Suppressor macrophage treated with lipopolysaccharide for 1 hour (primary cell): ENCODE measurements around the gene RBM44.
"Not testable (repeated sequence)": the region's sequence is repeated elsewhere in the genome, so short reads cannot be mapped to it uniquely, and the experiment has no call there.

Experiments
- DNase-seq, 3 donors: peaks; one replicate each; pipeline ENCODE4 v3.0.0-alpha.2; 2020 to 2022

Gene RBM44, protein sequence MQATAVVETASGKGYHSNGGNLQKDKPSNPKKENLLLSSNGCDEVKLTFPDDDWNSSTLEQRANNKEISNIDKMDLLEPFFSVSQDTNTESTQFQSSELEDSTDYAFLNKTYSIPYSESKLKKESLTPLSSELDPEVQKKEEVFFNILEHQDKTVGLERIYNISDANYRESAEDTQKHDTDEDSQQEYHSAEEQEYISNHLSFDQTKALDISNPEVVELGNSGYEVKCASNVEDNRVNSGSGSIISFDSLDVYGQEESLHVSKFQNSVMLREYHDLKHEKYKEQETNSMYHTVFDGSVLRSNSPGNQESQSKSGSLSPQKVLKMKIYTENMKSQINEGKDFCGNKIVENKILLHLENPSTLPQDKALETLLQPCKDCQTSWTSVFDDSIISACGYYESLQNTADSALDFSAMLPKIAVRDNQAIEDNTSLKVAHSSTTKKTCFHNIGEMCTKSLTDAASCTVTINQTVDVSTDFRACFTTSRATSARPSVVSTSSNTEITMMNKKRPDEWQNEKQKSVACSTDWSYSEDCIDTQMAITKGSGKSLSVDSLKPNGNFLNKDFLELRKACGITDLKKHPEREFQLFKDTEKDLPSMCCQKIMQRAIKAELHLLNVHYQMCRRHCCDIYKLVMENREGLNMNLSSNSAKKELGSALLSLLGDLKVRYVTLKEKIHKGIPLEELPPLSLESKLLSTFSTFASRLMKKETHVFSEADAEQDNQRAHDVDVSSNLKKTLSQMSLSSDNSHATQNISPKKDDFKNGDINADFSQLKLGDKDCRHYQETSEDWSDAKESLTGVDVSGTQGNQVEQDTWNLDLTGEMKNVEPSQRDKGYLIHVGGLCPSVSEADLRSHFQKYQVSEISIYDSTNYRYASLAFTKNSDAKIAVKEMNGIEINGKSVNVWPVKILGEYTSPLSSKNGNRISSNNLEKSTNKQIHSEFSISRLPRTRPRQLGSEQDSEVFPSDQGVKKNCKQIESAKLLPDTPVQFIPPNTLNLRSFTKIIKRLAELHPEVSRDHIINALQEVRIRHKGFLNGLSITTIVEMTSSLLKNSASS

DNA sequence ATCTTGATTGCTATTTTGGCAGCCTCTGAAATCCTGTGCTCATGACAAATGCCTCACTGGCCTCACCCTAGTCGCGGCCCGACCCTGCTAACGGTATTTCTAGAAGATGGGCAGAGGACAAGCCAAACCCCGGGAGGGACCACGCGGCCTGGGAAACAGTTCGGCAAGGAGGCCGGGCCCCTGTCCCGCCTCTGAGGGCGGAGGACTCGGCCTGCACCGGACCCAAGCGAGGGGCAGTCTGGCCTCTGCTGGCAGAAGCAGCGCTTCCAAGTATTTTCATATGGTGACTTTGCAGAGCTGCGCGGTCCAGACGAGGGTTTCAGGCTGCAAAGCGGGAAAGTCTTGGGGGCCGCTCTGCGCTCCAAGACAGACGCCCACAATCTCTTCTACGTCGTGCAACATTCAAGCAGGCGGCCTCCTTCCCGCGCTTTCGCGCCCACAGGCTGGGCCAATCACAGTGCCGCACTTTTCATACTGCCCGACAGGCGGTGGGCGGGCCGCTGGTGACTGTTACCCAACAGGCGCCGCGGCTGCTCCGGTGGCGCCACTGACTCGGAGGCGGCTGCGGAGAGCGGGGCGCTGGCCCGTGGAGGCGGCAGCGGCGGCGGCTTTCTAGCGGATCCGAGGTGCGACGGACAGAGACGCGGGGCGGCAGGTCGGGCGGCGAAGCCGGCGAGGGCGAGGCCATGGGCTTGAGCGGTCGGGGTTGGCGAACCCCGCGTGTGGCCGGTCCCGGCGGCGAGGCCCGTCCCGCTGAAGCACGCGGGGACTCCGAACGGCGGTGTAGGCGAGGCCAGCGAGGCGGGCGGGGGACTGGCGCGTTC lies at the start of gene RBM44:
Gene RBM44 (plus strand): TSS at position 544 of the 824 bp plus-strand sequence. CDS start 14,831 bp downstream, outside the sequence.
- no peak for DNase-seq

DNA sequence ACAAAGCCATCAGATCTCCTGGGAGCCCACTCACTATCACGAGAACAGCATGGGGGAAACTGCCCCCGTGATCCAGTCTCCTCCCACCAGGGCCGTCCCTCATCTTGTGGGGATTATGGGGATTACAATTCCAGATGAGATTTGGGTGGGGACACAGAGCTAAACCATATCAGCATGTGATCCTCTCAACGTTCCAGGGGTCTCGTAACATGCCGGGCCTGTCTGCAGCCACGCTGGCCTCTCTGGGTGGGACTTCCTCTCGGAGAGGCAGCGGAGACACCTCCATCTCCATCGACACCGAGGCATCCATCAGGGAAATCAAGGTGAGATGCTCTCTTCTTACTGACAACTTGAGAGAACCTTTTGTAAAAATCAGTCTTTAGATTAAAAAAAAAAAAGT lies 49.6 kb upstream of the RBM44 start:
- no peak for DNase-seq

DNA sequence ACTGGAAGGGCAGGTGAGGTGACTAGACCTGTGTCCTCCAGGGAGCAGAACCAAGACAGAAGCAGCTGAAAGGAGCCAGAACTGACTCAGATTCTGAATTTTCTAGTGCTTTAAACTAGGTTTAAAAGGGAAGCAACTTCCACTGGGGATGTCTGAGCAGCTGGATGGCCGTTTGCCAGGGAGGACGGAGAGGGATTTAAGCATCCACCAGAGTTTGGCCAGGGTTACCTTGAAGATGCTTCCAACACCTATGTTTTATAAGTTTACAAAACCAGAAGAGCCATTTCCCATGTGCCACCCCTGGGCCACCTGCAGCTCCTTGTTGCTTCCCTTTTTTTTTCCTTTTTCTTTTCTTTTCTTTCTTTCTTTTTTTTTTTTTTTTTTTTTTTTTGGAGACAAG lies 48.6 kb upstream of the RBM44 start:
- DNase-seq = no peak

DNA sequence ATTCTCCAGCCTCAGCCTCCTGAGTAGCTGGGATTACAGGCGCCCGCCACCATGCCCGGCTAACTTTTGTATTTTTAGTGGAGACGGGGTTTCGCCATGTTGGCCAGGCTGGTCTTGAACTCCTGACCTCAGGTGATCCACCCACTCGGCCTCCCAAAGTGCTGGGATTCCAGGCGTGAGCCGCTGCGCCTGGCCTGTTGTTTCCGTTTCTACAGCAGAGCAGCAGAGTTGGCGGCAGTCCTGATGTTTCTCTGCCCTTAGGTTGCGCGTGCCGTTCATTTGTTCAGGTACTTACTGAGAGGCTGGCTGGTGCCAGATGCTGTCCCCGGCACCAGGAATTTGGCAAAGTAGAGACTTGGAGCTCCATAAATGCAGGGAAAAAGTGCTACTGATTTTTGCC lies 48.1 kb upstream of the RBM44 start:
- not testable (repeated sequence) for DNase-seq

DNA sequence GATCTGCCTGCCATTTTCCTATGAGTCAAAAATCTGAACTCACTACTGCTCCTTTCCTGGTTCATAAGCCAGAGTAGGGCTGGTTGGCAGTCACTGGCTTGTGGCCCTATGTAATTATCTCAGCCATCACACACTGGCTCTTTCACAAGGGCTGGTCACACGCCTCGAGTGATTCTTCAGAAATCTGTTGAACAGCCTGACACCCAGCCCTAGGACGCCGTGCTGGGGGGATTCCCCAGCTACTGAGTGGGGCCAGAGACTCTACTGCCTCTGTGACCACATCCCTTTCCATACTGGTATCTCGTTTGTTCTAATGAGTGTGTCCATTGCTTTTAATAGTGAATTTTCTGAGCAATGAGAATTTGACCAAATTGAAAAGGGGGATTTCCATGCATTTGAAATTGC lies 45.8 kb upstream of the RBM44 start:
- DNase-seq = peak; percentile 80 to 91 (median 87)

DNA sequence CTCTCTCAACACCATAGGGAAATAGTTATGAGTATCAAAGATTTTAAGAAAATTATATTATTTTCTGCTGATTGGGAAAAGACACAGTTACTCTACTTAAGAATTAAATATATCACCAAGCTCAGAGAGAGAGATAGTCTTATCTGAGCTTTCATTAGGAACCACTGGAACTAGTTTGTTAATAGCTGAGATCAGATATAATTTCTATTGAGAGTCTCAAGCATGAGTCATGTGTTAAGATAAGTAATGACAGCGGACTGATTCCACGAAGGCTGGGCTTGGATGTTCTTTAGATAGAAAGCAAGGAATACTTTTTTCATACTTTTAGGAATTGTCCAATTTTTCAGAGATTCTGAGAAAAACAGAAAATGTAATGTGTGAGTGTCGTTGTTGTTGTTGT lies 44.4 kb upstream of the RBM44 start:
- DNase-seq = no peak

DNA sequence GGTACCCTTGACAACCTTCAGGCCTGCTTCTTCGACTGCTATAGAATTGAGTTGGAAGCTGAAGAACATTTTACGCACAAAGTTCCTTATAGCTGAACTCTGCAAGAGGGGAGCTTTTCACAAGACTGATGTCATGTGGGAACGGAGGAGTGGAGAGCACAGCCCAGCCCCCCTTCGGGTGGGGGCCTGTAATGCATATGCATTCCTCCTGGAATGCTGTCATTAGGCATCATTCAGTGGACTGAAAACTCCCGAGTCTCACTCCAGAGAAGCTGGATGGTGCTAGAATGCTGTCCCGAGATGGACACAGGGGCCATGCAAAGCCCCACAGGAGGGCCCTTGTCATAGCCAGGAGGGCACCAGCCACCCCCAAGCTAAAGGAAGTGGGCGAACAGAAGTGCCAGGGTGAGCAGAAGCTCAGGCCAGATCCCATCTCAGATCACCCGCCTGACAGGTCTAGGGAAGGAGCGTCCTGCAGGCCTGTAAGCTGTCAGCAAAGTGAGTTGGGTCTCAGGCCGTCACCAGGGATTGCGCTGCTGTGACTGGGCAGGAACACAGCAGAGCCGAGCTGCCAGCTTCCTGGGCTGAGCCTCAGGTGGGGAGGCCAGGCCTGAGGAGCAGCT lies 43.8 kb upstream of the RBM44 start:
- no peak for DNase-seq

DNA sequence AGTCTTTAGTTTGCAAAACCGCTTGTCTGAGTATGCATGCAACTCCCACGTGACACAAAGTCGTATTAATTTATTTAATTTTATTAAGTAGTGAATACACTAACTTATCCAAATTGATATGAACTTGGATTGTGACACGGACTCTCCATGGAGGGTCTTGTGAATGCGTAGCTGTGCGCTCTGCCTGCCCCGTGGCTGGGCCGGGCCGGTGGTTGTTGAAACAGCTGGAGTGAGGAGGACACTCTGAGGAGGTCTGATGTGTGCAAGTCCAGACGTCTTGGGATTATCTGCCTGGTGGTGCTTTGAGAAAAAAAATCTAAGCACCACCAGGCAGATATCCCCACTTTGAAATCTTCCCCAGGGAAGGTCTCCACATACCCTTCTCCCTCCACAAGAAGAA lies 41.0 kb upstream of the RBM44 start:
- DNase-seq = no peak

DNA sequence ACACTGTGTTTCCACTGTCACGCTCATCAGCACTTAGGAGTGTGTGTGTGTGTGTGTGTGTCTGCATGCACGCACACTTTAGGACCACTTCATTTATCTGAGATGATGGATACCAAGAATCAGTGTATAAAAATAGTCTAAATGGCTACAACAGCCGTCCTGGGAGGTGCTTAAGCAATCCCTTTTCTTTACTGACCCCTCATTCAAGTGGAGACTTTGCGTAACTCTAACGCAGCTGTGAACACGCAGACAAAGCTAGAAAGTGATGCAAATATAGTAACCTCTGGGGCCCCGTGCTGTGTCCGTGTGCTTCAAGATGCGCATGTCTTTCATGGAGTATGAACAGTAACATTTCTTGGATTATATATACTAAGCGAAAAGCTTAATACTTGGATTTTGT lies 40.4 kb upstream of the RBM44 start:
- no peak for DNase-seq

DNA sequence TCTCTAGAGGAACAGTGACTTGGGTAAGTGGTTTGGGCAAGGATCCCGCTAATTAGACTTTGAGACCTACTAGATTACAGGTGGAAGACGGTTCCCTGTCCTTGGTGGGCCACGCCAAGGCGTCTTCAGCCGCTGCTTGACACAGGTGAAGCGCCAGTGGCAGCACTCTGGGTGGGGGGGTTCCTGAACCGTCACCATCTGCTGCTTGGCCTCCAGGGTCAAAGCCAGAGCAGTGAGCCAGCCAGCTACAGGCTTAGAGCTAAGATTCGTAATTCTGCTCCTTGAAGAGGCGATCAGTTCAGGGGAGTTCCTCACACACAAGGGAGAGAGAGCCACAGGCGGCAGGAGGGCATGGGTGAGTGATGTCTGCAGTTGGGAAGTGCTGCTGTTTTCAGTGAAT lies 39.4 kb upstream of the RBM44 start:
- DNase-seq = no peak

DNA sequence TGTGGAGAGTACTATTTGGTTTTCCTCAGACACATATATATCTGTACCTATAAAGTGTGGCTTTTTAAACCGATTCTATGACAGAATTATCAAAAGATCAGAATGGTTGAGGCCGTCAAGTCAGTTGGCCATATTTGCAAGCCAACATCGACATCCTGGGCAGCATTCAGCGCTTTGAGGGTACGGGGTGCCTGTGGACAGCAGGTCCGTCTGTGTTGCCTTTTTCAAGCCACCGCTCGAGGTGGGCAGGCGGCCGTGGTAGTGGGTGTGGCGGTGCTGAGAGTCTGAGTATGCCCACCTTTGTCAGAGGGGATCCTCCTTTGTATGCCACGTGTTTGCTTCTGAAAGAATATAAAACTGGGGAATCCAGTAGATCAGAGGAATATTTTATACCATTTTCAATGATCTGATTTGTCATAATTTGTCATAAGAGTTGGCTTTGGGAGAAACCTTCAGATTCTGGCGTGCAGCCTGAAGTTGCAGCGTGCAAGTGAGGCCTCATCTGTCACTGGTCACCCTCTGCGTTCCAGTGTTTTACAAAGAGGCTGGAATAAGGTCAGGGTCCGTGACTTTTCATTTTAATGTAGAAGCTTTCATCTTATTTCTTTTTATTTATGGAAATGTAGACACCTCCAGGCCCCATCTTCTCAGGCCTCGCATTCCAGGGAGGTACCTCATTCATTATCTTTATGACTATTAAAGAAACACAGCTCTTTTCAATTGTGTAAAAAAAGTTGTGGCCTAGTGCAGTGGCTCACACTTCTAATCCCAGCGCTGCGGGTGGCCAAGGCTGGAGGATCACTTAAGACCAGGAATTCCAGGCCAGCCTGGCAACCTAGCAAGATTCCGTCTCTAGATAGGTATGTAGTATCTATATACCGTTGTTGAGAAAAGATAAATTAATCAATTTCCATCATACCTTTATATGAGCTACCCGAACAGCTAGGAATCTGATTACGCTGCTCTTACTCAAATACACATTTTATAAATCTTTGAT lies 37.8 kb upstream of the RBM44 start:
- DNase-seq = no peak

DNA sequence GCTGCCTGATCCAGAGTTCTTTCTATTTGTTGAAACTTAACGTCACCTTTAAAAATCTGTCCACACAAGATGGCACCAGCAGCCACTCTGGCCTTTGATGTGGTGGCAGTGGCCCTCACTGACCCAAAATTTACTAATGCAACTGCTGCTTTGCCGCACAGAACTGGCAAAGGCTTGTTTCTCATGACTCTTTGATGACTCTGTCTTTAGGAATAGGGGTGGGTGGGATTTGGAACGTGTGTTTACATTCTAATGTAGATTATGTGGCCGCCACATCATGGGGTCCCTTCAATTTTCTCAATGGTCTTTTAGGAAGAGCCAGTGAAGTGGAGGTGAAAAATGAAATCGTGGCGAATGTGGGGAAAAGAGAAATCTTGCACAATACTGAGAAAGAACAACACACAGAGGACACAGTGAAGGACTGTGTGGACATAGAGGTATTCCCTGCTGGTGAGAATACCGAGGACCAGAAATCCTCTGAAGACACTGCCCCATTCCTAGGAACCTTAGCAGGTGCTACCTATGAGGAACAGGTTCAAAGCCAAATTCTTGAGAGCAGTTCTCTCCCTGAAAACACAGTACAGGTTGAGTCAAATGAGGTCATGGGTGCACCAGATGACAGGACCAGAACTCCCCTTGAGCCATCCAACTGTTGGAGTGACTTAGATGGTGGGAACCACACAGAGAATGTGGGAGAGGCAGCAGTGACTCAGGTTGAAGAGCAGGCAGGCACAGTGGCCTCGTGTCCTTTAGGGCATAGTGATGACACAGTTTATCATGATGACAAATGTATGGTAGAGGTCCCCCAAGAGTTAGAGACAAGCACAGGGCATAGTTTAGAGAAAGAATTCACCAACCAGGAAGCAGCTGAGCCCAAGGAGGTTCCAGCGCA lies 36.0 kb upstream of the RBM44 start:
- not testable (repeated sequence) for DNase-seq

DNA sequence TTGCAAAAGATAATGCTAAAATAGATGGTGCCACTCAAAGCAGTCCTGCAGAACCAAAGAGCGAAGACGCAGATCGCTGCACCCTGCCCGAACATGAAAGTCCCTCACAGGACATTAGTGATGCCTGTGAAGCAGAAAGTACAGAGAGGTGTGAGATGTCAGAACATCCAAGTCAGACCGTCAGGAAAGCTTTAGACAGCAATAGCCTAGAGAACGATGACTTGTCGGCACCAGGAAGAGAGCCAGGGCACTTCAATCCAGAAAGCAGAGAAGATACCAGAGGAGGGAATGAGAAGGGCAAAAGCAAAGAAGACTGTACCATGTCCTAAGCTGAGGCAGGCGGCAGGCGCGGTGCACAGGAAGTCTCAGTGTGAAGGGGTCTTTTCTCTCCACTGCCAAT lies 34.8 kb upstream of the RBM44 start:
- no peak for DNase-seq

DNA sequence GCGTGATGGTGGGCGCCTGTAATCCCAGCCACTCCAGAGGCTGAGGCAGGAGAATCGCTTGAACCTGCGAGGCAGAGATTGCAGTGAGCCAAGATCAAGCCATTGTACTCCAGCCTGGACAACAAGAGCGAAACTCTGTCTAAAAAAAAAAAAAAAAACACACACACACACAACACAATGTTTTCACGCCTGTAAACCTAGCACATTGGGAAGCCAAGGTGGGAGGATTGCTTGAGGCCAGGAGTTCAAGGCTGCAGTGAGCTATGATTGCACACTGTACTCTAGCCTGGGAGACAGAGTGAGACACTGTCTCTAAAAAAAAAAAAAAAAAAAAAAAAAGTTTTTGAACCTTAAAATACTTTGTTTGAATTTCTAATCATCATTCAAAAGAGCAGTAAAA lies 33.5 kb upstream of the RBM44 start:
- not testable (repeated sequence) for DNase-seq

DNA sequence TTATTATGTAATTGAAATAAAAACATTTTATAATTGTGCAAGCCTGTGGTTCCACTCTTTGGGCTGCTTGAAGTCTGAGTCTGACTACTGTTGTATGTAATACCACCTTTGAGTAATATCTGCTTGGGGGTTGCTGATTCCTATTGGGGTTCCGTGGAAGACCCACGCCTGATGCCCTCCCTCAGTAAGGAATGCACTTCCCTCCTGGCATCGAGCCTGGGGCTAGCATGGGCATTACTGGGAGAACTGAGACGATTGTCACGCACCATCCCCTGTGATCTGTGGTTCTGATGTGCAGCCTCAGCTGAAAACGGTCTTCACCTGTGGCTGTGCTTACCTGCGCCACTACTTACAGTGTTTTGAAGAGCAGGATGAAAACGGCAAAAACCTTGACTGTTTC lies 32.7 kb upstream of the RBM44 start:
- peak in 1 of 3 donors; percentile 10 for DNase-seq

DNA sequence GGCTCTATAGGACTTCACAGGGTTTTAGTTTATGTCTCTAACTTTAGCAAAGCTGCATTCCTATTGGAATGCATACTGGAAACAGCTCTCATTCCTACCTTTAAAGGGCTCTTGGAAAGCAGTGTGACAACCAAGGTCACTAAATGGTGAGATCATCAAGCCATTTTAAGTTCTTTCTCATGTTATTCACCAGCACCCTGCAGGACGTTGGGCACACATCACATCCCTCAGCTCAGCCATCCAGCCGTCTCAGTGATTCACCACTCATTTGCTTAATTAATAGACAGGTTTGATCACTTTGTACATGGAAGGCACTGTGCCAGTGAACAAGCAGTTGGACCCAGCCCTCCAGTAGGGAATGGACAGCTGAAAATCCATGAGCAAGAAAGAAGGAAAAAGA lies 32.2 kb upstream of the RBM44 start:
- DNase-seq = no peak

DNA sequence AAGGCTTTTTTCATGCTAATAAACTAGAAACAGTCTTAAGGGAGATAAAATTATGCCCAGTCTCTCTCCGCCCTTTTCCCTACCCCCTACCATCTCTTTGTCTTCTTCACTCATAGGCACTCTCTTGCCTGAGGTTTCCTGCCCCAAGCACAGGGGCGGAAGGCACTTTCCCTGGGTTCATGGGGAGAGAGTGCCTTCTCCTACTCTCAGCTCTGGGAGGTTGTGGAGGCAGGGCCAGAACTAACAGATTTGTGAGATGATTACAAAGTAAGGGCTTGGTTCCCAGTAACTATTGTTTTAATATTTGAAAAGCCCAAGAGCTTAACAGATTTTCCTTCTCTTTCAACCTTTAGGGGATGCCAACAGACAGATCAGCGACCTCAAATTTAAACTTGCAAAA lies 26.1 kb upstream of the RBM44 start:
- no peak for DNase-seq

DNA sequence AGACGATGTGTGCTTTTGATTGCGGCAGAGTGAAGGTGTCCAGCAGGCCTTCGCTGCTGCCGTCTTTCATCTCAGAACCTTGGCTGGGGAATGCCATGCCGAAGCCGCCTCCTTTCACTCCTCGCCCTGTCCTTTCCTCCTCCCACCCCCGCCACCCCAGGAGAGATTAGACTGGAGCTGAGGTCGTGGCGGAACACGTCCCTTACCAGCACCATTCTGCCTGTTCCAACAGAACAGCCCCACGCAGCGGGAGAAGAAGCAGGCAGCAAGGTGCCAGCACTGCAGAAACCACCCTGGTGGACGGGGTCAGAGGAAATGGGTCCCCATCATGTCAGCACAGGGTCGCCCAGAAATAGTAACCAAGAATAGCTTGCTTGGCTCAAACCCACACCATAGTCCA lies 24.8 kb upstream of the RBM44 start:
- DNase-seq = no peak

DNA sequence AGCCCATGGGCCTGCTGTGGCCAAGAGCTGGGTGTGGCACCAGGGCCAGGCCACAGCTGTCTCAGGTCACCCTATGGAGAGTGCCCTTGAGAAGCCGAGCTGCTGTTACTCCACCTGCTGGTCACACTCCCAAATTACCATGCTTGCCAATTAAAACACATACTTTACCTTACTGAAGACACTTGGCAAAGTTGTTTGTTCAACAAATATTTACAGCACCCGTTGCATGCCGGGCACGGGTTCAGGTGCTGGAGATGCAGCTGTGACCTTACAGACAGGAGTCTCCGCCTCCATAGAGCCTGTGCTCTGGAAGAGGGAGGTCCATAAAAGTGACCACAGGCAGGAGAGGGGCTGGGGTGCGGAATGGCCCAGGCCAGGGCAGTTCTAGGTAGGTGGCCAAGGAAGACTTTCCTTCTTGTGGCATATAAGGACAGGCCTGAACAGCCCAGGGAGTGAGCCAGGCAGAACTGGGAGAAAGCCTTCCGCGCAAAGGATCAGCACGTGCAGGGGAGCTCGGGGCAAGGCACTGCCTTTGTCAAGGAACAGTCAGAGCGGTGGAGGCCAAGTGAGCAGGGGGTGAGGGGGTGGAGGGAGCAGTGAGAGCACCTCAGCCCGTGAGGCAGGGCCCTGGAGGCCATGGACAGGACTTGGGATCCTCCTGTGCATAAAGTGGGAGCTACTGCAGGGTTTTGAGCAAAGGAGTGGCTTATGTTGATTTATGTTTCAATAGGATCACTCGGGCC lies 23.6 kb upstream of the RBM44 start:
- DNase-seq = peak; percentile 61 to 68 (median 63)
